NCI-H187 treated with DMSO at 0.1 percent for 48 hours (cell line): ENCODE data around the gene IRAK1.

Experiments used
- DNase-seq: peaks from one replicate; lab custom pipeline; 2025; lab: John Stamatoyannopoulos, UW

The IRAK1 gene

GRCh38 chrX:154040863-154041262 lies 21.2 kb upstream of the IRAK1 start:
- DNase-seq = no peak

DNA sequence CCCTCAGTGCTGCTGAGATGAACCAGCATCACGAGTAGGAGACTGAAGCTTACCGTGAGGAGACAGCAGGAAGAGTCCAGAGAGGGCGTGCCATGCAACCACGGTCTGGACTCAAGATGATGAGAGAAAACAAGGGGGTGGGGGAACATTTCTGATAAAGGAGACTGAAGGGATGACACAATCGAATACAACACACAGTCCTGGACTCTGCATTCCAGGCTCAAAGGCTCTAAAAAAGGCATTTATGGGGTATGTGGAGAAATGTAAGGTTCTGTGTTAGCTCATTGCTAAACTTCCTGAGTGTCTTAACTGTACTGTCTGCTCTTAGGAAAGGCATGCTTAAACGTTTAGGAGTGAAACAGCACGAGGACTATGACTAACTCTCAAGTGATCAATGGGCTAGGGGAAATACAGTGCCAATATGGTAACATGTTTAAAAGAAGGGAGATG lies 20.6 kb upstream of the IRAK1 start:
- no peak for DNase-seq

GRCh38 chrX:154039577-154039976 lies 19.9 kb upstream of the IRAK1 start:
- DNase-seq = no peak

GRCh38 chrX:154038656-154039055 lies 19.0 kb upstream of the IRAK1 start:
- DNase-seq = no peak

DNA sequence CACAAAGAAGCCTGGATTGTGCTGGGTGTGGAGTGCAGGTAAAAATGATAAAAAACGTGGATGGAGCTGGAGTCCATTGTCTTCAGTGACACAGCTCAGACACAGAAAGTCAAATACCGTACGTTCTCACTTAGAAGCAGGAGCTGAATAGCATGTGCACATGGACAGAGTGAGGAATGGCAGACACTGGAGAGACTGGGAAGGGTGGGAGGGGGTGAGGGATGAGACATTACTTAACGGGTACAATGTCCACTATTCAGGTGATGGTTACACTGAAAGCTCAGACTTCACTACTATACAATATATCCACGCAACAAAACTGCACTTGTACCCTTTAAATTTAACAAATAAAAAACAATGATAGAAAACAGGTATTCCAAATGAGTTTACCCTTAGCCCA lies 18.1 kb upstream of the IRAK1 start:
- no peak for DNase-seq

DNA sequence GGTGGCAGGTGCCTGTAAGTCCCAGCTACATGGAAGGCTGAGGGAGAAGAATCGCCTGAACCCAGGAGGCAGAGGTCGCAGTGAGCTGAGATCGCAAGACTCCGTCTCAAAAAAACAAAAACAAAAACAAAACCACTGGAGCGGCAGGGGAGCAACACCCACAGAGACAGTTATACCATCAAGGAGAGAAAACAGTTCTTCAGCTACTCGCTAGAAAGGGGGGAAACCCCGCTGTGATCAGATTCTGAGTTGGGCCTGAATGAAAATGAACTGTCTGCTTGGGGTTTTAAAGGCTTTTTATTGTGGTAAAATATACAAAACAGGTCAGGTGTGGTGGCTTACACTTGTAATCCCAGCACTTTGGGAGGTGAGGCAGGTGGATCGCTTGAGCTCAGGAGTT lies 16.8 kb upstream of the IRAK1 start:
- DNase-seq = no peak

GRCh38 chrX:154033848-154034247 lies 14.1 kb upstream of the IRAK1 start:
- no peak for DNase-seq

GRCh38 chrX:154032653-154033052 lies 13.0 kb upstream of the IRAK1 start:
- no peak for DNase-seq

DNA sequence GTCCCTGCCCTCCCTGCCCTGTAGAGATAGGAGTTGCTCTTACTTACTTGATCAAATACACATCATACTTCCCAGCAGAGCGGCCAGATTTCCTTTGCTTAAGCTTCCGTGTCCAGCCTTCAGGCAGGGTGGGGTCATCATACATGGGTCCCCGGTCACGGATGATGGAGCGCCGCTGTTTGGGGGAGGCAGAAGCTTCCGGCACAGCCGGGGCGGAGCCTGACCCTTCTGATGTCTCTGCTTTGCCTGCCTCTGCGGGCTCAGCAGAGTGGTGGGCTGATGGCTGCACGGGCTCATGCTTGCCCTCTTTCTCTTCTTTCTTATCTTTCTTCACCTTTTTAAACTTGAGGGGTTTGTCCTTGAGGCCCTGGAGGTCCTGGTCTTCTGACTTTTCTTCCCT lies 12.5 kb upstream of the IRAK1 start:
- DNase-seq = no peak

DNA sequence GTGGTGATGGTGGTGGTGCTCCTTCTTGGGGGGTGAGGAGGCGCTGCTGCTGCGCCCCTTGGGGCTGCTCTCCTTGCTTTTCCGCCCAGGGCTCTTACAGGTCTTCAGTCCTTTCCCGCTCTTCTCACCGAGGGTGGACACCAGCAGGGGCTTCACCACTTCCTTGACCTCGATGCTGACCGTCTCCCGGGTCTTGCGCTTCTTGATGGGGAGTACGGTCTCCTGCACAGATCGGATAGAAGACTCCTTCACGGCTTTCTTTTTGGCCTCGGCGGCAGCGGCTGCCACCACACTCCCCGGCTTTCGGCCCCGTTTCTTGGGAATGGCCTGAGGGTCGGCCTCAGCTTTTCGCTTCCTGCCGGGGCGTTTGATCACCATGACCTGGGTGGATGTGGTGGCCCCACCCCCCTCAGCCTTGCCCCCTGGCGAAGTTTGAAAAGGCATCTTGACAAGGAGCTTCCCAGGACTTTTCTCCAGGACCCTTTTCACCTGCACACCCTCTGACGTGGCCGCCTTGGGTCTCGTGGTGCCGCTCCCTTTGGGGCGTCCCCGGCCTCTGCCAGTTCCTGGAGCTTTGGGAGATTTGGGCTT lies 11.1 kb upstream of the IRAK1 start:
- no peak for DNase-seq

GRCh38 chrX:154030266-154030665 lies 10.6 kb upstream of the IRAK1 start:
- no peak for DNase-seq

DNA sequence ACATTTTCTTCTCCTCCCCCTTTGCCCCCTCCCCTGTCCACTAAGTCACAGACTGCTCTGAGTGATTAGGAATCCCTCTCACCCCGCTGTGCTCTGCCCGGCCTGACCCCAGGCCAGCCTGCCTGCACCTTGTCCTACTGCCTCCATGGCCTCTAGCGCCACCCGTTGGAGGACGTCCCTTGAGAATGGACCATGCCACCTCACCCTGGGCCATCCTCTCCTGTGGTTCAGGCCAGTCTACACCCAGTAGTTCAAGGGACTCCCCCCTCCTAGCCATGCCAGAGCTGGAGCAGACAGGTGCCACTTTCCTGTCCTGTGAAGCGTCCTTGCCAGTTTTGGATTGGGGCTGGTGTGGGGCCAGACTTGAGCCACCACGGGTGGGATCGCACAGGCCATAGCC lies 9.7 kb upstream of the IRAK1 start:
- DNase-seq = no peak

GRCh38 chrX:154028502-154029184 lies 8.9 kb upstream of the IRAK1 start:
- no peak for DNase-seq

GRCh38 chrX:154027986-154028385 lies 8.3 kb upstream of the IRAK1 start:
- no peak for DNase-seq

GRCh38 chrX:154027022-154027402 lies 7.3 kb upstream of the IRAK1 start:
- no peak for DNase-seq

DNA sequence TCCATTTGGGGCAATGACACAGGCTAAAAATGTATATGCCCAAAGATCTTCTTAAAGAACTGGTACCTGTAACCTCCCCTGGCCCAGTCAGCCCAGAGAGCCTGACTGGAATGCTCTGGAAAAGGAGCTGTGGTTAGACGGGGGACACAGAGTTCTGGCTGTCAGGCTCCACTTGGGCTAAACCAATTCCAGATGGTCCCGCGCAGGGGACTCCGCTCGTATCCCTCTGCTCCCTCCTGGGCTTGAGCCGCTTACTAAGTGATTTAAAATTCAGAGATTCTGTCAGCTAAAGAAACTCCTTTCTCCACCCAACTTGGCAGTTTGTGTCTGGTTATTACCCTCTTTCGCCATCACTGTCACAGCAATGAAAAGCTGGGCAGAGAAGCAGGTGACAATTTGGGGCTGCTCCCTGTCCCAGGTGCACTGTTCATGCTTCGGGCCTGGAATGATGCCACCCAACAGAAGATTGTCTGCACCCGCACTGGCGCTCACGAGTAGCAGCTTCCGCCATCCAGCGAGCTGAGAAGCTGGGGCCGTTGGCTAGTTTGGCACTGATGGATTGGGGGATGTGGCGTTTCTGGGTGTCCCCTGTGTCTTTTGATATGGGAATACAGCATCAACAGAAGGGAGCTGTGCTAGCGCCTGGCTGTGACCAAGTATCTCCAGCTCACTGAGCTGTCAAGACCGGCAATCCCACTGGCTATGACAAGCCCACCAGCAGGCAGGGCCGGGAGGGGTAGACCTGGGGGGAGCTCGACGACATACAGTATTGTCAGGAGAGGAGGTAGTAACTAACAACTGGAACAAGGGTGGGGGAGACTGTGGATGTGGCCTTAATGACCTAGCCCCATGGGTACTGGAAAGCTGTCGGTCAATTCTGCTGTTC lies 6.7 kb upstream of the IRAK1 start:
- DNase-seq = no peak

DNA sequence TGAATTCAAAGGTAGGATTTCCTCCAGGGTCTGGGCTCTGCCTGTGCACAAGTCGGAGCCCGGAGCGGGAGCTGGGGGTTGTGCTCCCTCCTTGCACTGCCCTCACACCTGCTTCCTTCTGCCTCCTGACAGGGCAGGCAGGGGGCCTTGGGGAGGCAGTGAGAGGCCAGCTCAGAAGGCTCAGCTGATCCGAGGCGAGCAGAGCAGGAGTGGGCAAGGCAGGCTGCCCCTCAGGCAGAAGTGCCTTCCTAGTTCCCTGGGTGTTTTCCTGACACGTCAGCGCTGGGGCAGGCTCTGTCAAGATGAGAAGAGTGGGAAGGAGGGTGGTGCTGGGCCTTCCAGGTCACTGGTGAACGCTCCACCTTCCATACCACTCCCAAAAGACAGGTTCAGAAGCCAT lies 5.5 kb upstream of the IRAK1 start:
- DNase-seq = no peak

DNA sequence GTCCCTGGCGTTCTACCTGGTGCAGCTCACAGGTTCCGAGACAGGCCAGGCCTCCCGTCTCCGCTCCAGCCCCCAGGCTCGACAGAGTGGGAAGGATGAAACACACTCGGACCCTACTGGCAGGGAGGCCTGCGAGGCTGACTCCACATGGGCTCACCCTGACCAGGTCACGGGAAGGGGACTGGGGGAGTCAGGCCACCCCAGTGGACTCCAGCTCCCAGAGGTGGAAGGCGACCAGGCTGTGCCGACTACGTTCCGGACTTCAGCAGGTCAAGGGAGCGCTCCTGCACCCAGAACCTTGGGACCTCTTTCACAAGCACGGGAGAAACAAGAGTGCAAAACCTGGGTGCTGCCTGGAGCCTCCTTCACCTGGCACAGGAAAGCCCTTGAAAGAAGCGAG lies 4.6 kb upstream of the IRAK1 start:
- DNase-seq = no peak

GRCh38 chrX:154023276-154024000 lies 3.7 kb upstream of the IRAK1 start:
- no peak for DNase-seq

GRCh38 chrX:154022108-154022507 lies 2.4 kb upstream of the IRAK1 start:
- no peak for DNase-seq

DNA sequence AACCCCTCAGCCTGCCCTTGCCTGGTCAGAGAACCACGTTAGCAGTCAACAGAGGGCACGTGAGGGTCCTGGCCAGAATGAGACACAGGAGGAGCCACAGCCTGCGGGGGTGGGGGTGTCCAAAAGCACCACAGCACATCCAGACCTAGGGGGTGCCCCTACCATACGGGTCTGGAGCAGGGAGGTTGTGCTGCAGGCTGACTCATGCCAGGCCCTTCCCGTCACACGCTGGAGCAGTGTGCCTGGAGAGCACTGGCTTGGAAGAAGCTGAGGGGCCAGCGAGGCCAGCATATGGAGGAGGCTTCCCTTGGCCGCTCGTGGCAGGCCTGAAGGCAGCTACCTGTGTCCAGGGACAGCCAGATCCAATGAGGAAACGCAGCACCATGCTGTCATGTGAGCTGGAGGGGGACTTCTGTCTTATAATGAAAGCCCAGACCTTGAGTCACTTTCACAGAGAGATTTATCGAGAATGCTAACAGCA lies 1.5 kb upstream of the IRAK1 start:
- no peak for DNase-seq

DNA sequence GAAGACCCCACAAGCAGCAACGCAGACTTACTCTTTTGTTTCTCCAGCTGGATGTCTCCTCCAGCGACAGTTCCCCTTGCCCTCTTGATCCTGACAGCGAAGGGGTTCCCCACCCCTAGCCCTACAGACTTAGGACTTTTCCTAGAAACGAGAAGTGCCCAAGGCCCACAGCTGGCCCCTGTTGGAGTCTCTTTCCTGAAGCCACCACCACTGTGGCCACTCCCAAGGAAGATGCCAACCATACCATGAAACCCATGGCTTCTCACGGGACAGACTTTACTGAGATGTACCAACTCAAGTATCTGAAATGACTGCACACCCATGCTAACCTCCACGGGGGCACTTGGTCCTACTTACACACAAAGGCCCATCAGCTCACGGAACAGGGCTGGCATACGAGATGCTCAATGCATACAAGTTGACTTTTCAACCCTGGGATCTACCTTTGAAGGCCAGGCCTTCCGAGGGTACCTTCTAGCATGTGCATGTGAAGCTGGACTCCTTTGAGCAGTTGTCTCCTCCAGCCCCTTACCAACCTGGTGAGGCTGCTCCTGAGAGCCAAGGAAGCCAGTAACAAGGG lies 924 bp upstream of the IRAK1 start:
- DNase-seq = no peak
